Neutrophil (primary cell): ENCODE data around the gene B3GNT2.
A peak's percentile ranks its signal among the peaks of the same experiment; 100 is the strongest.

Experiments
- H3K27ac ChIP-seq: fragments of 200-600 bp; sonication (generic); 2 replicates; pipeline ENCODE4 v1.5.1; 2016; ENCODE audit warnings: mild to moderate bottlenecking, moderate library complexity
- H3K27me3 ChIP-seq: fragments of 200-600 bp; sonication (generic); 2 replicates; pipeline ENCODE4 v1.6.0; 2016; ENCODE audit warnings: mild to moderate bottlenecking
- H3K36me3 ChIP-seq: fragments of 200-600 bp; sonication (generic); 2 replicates; pipeline ENCODE4 v1.5.1; 2017
- H3K4me1 ChIP-seq, 2 experiments: fragments of 200-600 bp in 1 of 2; sonication (generic) in 1 of 2; 1 replicate in 1 of 2; 2 replicates in 1 of 2; pipeline versions ENCODE4 v1.5.1 to v1.6.1; 2013 to 2016; ENCODE audit warnings: low read depth in 1 of 2, low read length in 1 of 2, mild to moderate bottlenecking in 1 of 2, moderate library complexity in 1 of 2; ENCODE audit not compliant: control insufficient read depth in 1 of 2, insufficient read depth in 1 of 2
- H3K4me3 ChIP-seq, 2 experiments: fragments of 200-600 bp in 1 of 2; sonication (generic) in 1 of 2; 1 replicate in 1 of 2; 2 replicates in 1 of 2; pipeline ENCODE4 v1.5.1; 2013 to 2016; ENCODE audit warnings: low read depth in 1 of 2, low read length in 1 of 2, mild to moderate bottlenecking in 1 of 2, moderate library complexity in 1 of 2
- H3K9me3 ChIP-seq: fragments of 200-600 bp; sonication (generic); 2 replicates; pipeline ENCODE4 v1.5.1; 2016
- TF ChIP-seq, protein P1 (sequence below): fragments of 200-600 bp; sonication (generic); IDR thresholded peaks from 2 replicates; pipeline ENCODE4 v1.5.1; 2016; ENCODE audit warnings: antibody characterized with exemption

Gene B3GNT2

DNA sequence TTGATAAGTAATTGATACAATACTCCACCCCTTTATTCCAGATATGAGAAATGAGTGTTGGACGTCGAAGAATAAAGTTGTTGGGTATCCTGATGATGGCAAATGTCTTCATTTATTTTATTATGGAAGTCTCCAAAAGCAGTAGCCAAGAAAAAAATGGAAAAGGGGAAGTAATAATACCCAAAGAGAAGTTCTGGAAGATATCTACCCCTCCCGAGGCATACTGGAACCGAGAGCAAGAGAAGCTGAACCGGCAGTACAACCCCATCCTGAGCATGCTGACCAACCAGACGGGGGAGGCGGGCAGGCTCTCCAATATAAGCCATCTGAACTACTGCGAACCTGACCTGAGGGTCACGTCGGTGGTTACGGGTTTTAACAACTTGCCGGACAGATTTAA is 26.3 kb downstream of the B3GNT2 start:
- Histone ChIP-seq H3K27me3 (no peaks in the 10 kb centered on the region), H3K9me3 (no peaks in the 10 kb centered on the region), H3K27ac (peak overlapping the region; percentile 45), H3K36me3 (peaks cover 32% of the 10 kb centered on the region), H3K4me1 (peaks cover 51 to 59% of the 10 kb centered on the region in 2 experiments), H3K4me3 (no peak overlapping the region)
- TF ChIP-seq, protein P1, sequence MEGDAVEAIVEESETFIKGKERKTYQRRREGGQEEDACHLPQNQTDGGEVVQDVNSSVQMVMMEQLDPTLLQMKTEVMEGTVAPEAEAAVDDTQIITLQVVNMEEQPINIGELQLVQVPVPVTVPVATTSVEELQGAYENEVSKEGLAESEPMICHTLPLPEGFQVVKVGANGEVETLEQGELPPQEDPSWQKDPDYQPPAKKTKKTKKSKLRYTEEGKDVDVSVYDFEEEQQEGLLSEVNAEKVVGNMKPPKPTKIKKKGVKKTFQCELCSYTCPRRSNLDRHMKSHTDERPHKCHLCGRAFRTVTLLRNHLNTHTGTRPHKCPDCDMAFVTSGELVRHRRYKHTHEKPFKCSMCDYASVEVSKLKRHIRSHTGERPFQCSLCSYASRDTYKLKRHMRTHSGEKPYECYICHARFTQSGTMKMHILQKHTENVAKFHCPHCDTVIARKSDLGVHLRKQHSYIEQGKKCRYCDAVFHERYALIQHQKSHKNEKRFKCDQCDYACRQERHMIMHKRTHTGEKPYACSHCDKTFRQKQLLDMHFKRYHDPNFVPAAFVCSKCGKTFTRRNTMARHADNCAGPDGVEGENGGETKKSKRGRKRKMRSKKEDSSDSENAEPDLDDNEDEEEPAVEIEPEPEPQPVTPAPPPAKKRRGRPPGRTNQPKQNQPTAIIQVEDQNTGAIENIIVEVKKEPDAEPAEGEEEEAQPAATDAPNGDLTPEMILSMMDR, result no peak

DNA sequence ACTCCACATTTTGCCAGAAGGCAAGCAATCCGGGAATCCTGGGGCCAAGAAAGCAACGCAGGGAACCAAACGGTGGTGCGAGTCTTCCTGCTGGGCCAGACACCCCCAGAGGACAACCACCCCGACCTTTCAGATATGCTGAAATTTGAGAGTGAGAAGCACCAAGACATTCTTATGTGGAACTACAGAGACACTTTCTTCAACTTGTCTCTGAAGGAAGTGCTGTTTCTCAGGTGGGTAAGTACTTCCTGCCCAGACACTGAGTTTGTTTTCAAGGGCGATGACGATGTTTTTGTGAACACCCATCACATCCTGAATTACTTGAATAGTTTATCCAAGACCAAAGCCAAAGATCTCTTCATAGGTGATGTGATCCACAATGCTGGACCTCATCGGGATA is 26.8 kb downstream of the B3GNT2 start:
- TF ChIP-seq, protein P1, result no peak
- no peaks in the 10 kb centered on the region for H3K9me3 ChIP-seq
- no peaks in the 10 kb centered on the region for H3K27me3 ChIP-seq
- no peak overlapping the region for H3K4me3 ChIP-seq
- H3K36me3 ChIP-seq, result peaks cover 35% of the 10 kb centered on the region
- peaks cover 46 to 54% of the 10 kb centered on the region in 2 experiments for H3K4me1 ChIP-seq
- peak overlapping the region; percentile 45 for H3K27ac ChIP-seq

GRCh38 chr2:62224976-62225375 is 29.1 kb downstream of the B3GNT2 start:
- H3K36me3 ChIP-seq, result peaks cover 35% of the 10 kb centered on the region
- peaks cover 23 to 38% of the 10 kb centered on the region in 2 experiments for H3K4me1 ChIP-seq
- H3K27ac ChIP-seq, result no peak overlapping the region
- no peak overlapping the region for H3K4me3 ChIP-seq
- H3K9me3 ChIP-seq, result no peaks in the 10 kb centered on the region
- H3K27me3 ChIP-seq, result no peaks in the 10 kb centered on the region
- TF ChIP-seq, protein P1, result no peak

DNA sequence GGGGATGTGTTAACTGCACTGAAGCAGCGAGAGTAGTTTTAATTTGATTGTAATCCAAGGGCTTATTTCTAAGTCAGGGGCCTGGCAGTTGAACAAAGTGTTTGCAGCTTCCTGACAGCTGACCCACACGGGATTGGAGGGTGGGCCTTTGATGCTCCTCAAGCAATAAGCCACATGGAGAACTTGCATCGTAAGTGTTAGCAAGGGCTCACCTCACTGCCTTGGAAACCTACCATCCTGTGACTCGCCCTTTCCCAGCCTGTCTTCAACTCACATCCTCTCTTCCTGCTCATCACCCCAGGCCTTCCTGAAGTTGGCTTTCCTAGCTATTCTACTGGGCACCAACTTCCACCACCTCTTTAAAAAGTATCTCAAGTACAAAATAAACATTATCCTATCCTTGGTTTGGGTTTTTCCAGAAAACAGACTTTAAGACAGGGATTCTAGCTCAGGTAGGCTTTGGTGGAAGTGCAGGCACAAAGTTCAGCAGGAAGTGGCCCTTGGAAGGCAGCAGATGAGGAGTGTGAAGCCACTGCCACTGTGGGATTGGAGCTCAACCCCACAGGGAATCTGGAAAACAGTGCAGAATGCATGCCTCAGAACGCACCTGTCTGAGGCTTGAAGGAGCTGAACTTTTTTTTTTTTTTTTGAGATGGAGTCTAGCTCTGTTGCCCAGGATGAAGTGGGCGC is 31.6 kb downstream of the B3GNT2 start:
- Histone ChIP-seq H3K9me3 (no peaks in the 10 kb centered on the region), H3K27ac (peak overlapping the region; percentile 18), H3K4me1 (peaks cover 5 to 13% of the 10 kb centered on the region in 2 experiments), H3K4me3 (no peak overlapping the region), H3K27me3 (no peaks in the 10 kb centered on the region), H3K36me3 (peaks cover 31% of the 10 kb centered on the region)
- TF ChIP-seq, protein P1, result no peak

DNA sequence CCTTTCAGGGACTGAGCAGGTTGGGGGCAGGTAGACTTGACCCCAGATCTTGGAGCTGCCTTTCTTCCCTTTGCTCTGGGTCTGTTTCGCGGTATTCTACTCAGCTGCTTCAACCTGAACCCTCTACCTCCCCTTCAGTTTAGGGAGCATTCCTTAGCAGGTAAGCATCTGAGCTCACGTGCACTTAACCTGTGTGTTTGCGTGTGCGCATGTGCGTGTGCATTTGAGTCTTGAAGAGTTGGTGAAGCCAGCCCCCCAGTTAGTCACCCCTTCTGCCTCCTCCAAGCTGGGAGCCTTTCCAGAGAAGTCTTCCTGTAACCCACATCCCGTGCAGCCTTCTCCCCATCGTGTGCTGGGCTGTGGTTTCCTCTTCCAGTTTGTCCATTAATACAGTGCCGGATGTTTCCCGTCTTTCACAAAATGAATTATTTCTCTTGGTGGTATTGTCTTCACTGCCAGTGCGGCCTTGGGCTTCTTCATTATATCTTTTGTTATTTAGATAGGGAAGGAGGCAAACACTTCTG is 33.2 kb downstream of the B3GNT2 start:
- Histone ChIP-seq H3K4me3 (no peak overlapping the region), H3K27me3 (no peaks in the 10 kb centered on the region), H3K4me1 (peaks cover 0 to 7% of the 10 kb centered on the region in 2 experiments), H3K27ac (no peak overlapping the region), H3K36me3 (peaks cover 17% of the 10 kb centered on the region), H3K9me3 (no peaks in the 10 kb centered on the region)
- TF ChIP-seq, protein P1, result no peak
